A549 treated with ZK216348 at 1 μM for 4 hours (cell line): ENCODE measurements around the gene MLLT10. TPM values are rescaled to one million over a fixed set of nuclear protein-coding genes. Genes with fewer than 3 reads are reported as not detected.

ENCODE experiments used
- total RNA-seq: library from RNA; stranded (reverse); fragments of 200-300 nt; extraction: Qiagen RNA extraction; gene quantifications from 5 replicates; pipeline ENCODE4 v1.2.3, GENCODE V29; 2022; ENCODE audit warnings: low read depth

Gene MLLT10
- 24.2 to 38.2 TPM (median 31.0 TPM) in 5 replicates for total RNA-seq

DNA sequence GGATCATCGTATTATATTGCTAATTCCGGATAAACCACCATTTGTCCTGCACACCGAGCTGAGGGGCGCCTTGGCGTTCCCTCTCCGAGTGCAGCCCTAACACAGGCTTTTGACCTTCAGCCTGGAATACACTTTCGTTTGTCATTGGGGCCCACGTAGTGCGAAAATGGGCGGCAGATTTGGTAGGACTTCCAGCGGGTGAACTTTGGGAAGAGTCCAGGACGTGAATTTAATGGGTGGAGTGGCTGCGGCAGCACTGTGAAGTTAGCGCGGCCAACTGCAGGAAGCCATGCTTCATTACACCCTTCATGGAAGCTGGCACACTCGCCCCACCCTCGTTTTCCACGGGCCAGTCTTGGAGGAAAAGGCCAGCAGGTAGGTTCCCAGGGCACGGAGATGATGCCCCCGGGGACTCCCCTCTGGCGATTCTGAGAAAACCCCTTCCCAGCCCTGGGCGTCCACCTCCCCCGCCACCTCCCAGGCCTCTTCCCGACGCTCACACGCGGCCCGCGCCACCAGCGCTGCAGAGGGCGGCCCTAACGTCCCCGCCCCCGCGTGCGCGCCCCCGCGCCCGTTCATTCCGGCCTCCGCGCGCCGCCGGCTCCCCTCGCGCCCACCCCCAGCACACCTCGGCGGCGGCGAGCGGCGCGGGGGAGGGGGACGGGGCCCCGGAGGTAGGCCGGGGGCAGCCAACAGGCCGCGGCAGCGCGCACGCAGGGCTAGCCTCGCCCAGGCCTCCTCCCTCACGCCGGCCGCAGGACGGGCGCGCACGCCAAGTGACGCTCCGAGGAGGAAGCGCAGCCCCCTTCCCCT, at the start of gene MLLT10:
Gene MLLT10, plus strand, starts transcription at position 766 of the 813 bp plus-strand sequence. CDS start 413 bp downstream, outside the sequence.

GRCh38 chr10:21525367-21526187, 8.5 kb upstream of the MLLT10 start, which contains the start of gene SKIDA1:
Gene SKIDA1, minus strand, starts transcription at chr10:21525682. Its CDS starts 7,860 bp downstream, at chr10:21517822.

Other genes starting within 250 kb of the MLLT10 start
- 1.1 to 1.6 TPM (median 1.3 TPM) in 5 replicates for gene SKIDA1, start 8.6 kb upstream of the MLLT10 start, total RNA-seq